ENCODE measurements around the gene CASKIN1. TPM values are rescaled to one million over a fixed set of nuclear protein-coding genes. Genes with fewer than 3 reads are reported as not detected.
"Not testable (repeated sequence)": the region's sequence is repeated elsewhere in the genome, so short reads cannot be mapped to it uniquely, and the experiment has no call there.

CASKIN1 gene
- total RNA-seq, 2 donors from 2014 or later = 0.77 to 11.3 TPM

DNA sequence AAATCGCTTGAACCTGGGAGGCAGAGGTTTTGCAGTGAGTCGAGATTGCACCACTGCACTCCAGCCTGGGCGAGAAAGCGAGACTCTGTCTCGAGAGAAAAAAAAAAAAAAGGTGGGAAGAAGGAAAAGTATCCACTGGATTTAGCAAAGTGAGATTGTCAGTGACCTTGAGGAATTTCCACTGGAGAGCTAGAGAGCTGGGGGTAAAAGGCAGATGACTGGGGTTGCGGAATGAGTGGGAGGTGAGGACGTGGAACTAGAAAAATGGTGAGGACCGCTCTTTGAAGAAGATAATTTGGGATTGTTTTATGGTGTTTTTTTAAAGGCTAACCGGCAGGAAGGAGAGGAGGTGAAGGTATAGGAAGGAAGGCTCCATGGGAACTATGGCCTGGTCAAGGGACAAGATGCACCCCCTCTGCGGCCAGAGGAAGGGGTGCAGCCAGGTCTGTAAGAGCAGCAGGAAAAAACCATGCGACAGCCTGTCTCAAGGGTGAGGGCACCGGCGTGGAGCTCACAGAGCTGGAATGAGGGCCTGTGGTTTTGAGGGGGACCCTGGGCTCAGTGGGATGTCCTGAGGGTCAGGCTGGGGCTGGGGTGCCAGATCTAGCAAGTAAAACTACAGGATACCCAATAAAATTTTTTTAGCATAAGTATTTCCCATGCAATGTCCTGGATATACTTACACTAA, 8.2 kb upstream of the CASKIN1 start:
- no peaks in the 10 kb centered on the region for H3K9me3 Mint-ChIP-seq
- ATAC-seq (peak; percentile 0 to 4), DNase-seq (ENCODE audit: low spot score in 2 of 2) (no peak)
- H3K36me3 Mint-ChIP-seq = peaks cover 10 to 15% of the 10 kb centered on the region in 2 donors
- peak overlapping the region; percentile 25 to 79 for H3K27ac Mint-ChIP-seq

DNA sequence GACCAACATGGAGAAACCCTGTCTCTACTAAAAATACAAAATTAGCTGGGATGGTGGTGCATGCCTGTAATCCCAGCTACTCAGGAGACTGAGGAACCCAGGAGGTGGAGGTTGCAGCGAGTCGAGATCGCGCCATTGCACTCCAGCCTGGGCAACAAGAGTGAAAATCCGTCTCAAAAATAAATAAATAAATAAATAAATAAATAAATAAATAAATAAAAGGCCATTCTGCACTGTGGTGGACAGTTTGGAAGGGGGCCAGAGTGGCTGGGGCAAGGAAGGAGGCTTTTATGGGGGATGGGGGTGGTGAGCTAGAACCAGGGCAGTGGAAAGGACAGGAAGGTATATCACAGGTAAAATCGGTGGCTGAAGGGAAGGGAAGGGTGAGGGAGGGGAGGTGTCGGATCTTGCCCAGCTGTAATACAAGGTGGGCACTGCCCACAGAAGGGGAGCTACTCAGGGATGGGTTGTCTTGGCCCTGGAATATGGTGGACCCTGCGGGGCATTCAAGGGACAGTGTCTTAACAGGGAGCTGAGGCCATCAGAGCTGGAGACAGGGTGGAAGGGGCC, 6.8 kb upstream of the CASKIN1 start:
- DNase-seq (ENCODE audit: low spot score in 2 of 2); H3K9me3 Mint-ChIP-seq; H3K27ac Mint-ChIP-seq; ATAC-seq: not testable (repeated sequence)
- peaks cover 10 to 15% of the 10 kb centered on the region in 2 donors for H3K36me3 Mint-ChIP-seq

DNA sequence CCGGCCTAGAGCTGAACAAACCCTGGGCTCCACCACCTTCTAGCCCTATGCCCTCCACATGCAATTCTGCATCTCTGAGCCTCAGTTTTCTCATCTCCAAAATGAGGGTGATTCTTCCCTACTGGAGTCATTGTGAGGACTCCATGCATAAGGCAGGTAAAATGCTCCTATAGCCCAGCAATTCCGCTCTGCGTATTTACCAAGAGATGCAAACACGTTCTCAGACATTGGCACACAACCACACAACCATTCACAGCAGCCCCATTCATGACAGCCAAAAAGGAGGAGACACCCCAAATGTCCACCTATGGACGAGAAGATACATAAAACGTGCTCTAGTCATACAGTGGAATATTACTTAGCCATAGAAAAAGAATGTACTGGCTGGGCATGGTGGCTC, 3.9 kb upstream of the CASKIN1 start:
- DNase-seq (ENCODE audit: low spot score in 2 of 2) = no peak
- Mint-ChIP-seq H3K36me3 (no peaks in the 10 kb centered on the region), H3K27ac (no peak overlapping the region), H3K9me3 (no peaks in the 10 kb centered on the region)
- no peak for ATAC-seq

GRCh38 chr16:2199621-2200139, 3.3 kb upstream of the CASKIN1 start:
- H3K9me3 Mint-ChIP-seq = no peaks in the 10 kb centered on the region
- H3K36me3 Mint-ChIP-seq = no peaks in the 10 kb centered on the region
- H3K27ac Mint-ChIP-seq = no peak overlapping the region
- ATAC-seq = no peak
- DNase-seq (ENCODE audit: low spot score in 2 of 2) = no peak

- no peaks in the 10 kb centered on the region for H3K36me3 Mint-ChIP-seq
- no peaks in the 10 kb centered on the region for H3K9me3 Mint-ChIP-seq
- no peak overlapping the region for H3K27ac Mint-ChIP-seq
- ATAC-seq (no peak), DNase-seq (ENCODE audit: low spot score in 2 of 2) (no peak)
Observed at GRCh38 chr16:2199095-2199494, 2.7 kb upstream of the CASKIN1 start.

- Mint-ChIP-seq H3K27ac (peak overlapping the region in 1 of 2 donors; percentile 44), H3K9me3 (no peaks in the 10 kb centered on the region), H3K36me3 (no peaks in the 10 kb centered on the region)
- ATAC-seq (no peak), DNase-seq (ENCODE audit: low spot score in 2 of 2) (no peak)
Observed at GRCh38 chr16:2198283-2198682, 1.9 kb upstream of the CASKIN1 start.

DNA sequence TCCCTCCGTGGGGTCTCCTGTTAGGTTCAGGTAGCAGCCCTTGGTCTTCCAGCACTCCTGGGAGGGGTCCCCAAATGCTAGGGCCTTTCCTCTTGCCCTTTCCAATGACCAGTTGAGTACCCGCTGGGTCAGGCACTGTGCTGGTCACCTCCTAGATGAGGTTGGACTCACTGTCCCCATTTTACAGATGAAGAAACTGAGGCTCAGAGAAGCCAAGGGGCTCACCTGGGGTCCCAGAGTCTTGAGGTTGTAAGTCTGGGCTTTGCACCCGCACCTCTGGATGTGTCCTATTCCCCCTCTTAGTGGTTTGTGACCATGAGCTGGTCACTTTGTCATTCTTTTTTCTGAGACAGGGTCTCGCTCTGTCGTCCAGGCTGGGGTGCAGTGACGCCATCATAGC, 1.4 kb upstream of the CASKIN1 start:
- ATAC-seq = no peak
- H3K9me3 Mint-ChIP-seq = no peaks in the 10 kb centered on the region
- no peak for DNase-seq (ENCODE audit: low spot score in 2 of 2)
- H3K27ac Mint-ChIP-seq = peak overlapping the region in 1 of 2 donors; percentile 44
- no peaks in the 10 kb centered on the region for H3K36me3 Mint-ChIP-seq

- Mint-ChIP-seq H3K27ac (no peak overlapping the region), H3K9me3 (no peaks in the 10 kb centered on the region), H3K36me3 (no peaks in the 10 kb centered on the region)
- DNase-seq (ENCODE audit: low spot score in 2 of 2) (no peak), ATAC-seq (no peak)
Observed at GRCh38 chr16:2196981-2197511, 641 bp upstream of the CASKIN1 start.

- no peaks in the 10 kb centered on the region for H3K9me3 Mint-ChIP-seq
- H3K36me3 Mint-ChIP-seq = no peaks in the 10 kb centered on the region
- H3K27ac Mint-ChIP-seq = no peak overlapping the region
- no peak for DNase-seq (ENCODE audit: low spot score in 2 of 2)
- ATAC-seq = peak; percentile 19 to 39
Observed at GRCh38 chr16:2195322-2196161, 863 bp downstream of the CASKIN1 start.

- DNase-seq (ENCODE audit: low spot score in 2 of 2) (peak in 1 of 2 donors; percentile 52), ATAC-seq (peak; percentile 75 to 84)
- Mint-ChIP-seq H3K27ac (no peak overlapping the region), H3K9me3 (no peaks in the 10 kb centered on the region), H3K36me3 (no peaks in the 10 kb centered on the region)
Observed at GRCh38 chr16:2194852-2195321, 1.5 kb downstream of the CASKIN1 start.

DNA sequence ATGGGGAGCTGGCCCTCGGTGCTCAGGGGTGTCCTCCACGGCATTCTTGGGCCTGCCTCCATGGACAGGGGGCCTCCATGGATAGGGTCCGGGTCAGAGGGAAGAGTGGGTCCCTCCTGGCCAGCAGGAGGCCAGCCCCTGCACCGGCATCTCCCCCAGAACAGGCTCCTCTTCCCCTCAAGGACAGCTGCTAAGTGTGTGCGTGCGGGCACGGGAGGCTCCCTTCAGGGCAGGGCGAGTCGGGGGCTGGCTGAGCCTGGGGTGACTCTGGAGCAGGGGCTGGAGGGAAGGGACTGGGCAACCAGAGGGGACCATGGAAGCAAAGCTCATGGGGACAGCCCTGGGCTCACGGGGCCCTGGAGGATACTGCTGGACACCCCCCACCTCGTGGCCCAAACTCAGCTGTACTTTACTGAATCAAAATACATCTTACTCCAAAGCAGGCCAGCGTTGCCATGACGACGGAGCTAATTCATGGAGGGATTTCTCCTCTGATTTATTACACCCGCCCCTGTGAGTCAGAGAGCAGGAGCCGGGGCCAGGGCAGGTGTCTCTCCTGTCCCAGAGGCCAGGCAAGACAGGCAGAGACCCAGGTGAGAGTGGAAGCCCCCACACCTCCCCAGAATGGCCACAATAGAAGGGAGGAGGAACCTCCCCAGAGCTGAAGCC, 2.1 kb downstream of the CASKIN1 start:
- H3K36me3 Mint-ChIP-seq = no peaks in the 10 kb centered on the region
- no peaks in the 10 kb centered on the region for H3K9me3 Mint-ChIP-seq
- no peak overlapping the region for H3K27ac Mint-ChIP-seq
- no peak for ATAC-seq
- no peak for DNase-seq (ENCODE audit: low spot score in 2 of 2)

GRCh38 chr16:2191446-2191706, 5.0 kb downstream of the CASKIN1 start:
- no peak for DNase-seq (ENCODE audit: low spot score in 2 of 2)
- ATAC-seq = no peak
- Mint-ChIP-seq H3K36me3 (no peaks in the 10 kb centered on the region), H3K9me3 (no peaks in the 10 kb centered on the region), H3K27ac (no peak overlapping the region)

DNA sequence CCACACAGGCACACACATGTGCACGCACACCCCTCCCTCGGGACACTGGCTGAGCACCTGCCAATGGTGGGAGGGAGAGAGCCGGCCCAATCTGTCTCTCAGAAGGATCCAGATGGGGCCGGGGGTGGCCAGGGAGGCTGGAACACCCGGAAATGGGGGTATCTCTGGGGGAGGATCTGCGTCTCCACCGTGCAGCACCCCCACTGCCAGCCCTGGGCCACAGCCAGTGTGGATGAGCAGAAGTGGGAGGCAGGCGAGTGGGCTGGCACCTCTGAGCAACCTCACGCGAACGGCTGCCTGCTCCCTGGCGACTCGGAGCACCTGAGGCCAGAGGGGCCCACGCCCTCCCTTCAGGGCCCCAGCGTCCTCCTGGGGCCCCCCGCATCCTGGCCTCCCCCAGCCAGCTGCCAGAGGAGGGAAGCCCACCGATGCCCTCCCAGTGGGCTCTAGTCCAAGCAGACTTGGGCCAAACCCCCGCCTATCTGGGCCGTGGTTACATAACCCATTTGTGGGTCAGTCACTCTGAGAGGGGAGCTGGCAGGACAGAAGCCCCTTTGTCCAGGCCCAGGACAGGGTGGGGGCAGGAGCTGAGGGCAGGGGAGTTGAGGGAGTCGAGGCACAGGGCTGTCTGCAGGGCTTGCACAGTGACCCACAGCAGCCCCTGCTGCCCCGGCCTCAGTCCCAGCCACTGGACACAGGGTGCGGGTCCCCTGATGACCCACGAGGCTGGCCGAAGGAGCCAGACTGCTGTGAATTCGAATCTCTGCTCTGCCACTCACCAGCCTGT, 5.6 kb downstream of the CASKIN1 start:
- DNase-seq (ENCODE audit: low spot score in 2 of 2) (no peak), ATAC-seq (no peak)
- Mint-ChIP-seq H3K27ac (no peak overlapping the region), H3K36me3 (no peaks in the 10 kb centered on the region), H3K9me3 (no peaks in the 10 kb centered on the region)

DNA sequence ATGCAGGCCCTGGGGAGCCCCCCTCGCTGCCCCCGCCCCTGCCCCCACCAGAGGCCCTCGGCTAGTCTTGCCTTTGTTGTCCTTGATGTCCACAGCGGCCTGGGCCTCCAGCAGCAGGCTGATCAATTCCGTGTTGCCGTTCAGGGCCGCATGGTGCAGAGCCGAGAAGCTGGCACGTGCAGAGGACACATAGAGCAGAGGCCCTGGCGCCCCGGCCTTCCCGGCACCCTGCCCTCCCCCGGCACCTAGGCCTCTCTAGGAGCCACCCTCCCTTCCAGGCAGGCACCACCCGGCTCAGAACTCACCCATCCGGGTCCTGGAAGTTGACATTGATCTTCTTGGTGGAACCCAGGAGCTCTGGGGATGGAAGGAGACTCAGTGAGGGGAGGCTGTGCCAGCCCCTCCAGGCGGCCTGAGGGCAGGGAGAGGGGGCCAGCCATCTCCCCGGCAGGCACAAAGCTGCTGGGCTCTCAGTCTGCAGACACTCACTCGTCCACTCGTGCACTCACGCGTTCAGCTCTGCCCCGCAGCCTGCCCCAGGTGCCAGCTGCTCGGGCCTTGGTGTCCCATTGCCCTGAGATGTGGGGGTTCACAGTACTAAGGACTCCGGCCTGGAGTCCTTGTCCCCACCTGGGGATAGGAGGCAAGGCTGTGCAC, 6.3 kb downstream of the CASKIN1 start:
- no peak for DNase-seq (ENCODE audit: low spot score in 2 of 2)
- no peak overlapping the region for H3K27ac Mint-ChIP-seq
- H3K36me3 Mint-ChIP-seq = no peaks in the 10 kb centered on the region
- no peaks in the 10 kb centered on the region for H3K9me3 Mint-ChIP-seq
- ATAC-seq = no peak

- Mint-ChIP-seq H3K36me3 (no peaks in the 10 kb centered on the region), H3K27ac (no peak overlapping the region), H3K9me3 (no peaks in the 10 kb centered on the region)
- no peak for ATAC-seq
- DNase-seq (ENCODE audit: low spot score in 2 of 2) = no peak
Observed at GRCh38 chr16:2189252-2189893, 7.0 kb downstream of the CASKIN1 start.
